GM12864 (cell line): ENCODE data around the gene MIOX.
"Not testable (repeated sequence)": the region's sequence is repeated elsewhere in the genome, so short reads cannot be mapped to it uniquely, and the experiment has no call there.

ENCODE experiments used
- DNase-seq: peaks from one replicate; pipeline ENCODE4 v3.0.0-alpha.2; 2011; ENCODE audit warnings: low read depth
- H3K4me3 ChIP-seq: 2 replicates; pipeline ENCODE4 v1.5.1; 2011; ENCODE audit warnings: mild to moderate bottlenecking, low read depth, low read length, control low read depth
- TF ChIP-seq, protein P1 (sequence below): IDR thresholded peaks from 2 replicates; pipeline ENCODE4 v1.5.1; 2011; ENCODE audit warnings: low read depth, mild to moderate bottlenecking, moderate library complexity, low read length, control low read depth, inconsistent platforms; ENCODE audit errors: missing control alignments

Gene MIOX

DNA sequence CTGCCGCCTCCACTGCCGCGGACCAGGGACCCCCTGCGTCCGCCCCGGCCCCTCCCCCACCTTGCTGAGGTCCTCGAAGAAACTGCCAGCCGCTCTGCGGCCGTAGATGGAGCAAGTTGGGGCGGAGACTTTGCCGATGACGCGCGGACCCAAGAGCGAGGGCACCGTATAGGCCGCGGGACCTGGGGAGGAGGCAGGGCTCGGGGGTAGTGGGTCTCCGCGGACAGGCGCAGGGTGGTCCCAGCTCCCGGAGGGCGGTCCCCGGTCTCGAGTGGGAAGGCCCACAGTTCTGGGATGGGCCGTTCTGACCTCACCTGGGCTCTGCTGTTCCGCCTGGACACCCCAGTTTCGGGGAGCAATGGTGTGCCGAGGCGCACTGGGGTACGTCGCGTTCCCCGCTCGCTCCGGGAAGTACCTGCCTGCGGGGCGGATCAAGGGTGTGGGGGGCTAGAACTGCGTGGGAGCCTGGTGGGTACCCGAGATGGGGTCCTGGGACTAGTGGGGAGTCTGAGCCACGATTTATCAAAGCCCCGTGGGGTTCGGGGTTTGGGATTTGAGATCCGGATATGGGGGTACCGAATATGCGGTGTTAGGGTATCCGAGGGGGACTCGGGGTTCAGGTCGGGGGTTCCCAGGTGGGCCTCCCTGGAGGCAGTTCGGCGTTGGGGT is 44.4 kb downstream of the MIOX start:
- DNase-seq: no peak
- H3K4me3 ChIP-seq: peak overlapping the region; percentile 63
- TF ChIP-seq, protein P1, sequence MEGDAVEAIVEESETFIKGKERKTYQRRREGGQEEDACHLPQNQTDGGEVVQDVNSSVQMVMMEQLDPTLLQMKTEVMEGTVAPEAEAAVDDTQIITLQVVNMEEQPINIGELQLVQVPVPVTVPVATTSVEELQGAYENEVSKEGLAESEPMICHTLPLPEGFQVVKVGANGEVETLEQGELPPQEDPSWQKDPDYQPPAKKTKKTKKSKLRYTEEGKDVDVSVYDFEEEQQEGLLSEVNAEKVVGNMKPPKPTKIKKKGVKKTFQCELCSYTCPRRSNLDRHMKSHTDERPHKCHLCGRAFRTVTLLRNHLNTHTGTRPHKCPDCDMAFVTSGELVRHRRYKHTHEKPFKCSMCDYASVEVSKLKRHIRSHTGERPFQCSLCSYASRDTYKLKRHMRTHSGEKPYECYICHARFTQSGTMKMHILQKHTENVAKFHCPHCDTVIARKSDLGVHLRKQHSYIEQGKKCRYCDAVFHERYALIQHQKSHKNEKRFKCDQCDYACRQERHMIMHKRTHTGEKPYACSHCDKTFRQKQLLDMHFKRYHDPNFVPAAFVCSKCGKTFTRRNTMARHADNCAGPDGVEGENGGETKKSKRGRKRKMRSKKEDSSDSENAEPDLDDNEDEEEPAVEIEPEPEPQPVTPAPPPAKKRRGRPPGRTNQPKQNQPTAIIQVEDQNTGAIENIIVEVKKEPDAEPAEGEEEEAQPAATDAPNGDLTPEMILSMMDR: no peak

DNA sequence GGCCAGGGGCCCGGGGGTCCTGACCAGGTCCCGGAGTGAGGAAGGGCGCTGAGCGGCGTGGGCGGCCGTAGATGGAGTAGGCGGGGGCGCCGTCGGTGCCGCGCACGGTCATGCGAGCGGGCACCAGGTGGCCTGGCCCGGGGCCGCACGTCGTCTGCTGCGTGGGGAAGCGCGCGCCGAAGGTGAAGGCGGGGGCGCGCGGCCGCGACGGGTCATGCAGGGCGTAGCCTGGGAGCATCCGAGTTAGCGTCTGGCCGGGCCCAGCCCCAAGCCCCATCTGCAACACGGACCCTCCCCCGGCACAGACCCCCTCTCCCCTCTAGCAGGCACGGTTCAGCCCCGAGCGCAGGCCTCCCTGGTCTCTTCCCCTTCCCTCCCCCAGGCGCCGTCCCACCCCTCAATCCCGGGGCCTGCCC is 44.9 kb downstream of the MIOX start:
- DNase-seq: no peak
- H3K4me3 ChIP-seq: peak overlapping the region; percentile 63
- TF ChIP-seq, protein P1: no peak

- DNase-seq: no peak
- H3K4me3 ChIP-seq: peak overlapping the region; percentile 63
Observed at GRCh38 chr22:50531962-50532674, 45.5 kb downstream of the MIOX start.

DNA sequence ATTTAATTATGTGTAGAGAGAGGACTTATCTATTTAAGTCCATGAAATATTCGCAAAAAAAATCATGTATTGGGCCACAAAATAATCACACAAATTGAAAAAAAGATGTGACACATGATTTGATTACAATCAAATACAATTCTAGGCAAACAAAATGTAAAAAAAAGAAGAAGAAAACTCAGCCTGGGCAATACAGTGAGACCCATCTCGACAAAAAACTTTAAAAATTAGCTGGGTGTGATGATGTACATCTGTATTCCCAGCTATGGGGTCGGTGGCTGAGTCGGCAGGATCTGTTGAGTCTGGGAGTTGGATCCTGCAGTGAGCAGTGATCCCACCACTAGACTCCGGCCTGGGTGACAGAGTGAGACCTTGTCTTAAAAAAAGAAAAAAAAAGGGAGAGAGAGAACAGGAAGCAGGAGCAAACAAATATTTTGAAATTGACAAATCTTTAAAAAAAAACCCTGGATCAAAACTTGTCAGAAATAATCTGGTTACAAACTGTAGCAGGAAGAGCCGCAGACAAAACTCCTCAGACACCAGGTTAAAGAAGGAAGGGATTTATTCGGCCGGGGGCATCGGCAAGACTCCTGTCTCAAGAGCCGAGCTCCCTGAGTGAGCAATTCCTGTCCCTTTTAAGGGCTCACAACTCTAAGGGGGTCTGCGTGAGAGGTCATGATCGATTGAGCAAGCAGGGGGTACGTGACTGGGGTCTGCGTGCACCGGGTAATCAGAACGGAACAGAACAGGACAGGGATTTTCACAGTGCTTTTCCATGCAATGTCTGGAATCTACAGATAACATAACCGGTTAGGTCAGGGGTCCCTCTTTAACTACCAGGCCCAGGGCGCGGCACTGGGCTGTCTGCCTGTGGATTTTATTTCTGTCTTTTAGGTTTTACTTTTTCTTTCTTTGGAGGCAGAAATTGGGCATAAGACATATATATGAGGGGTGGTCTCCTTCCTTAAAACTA is 46.5 kb downstream of the MIOX start:
- TF ChIP-seq, protein P1: no peak
- H3K4me3 ChIP-seq: no peak overlapping the region; the same call in 1 of the 2 replicates
- DNase-seq: no peak

More at GRCh38 chr22:50531962-50532674, 45.5 kb downstream of the MIOX start:
- TF ChIP-seq, protein P1: no peak

GRCh38 chr22:50533856-50534711 is 47.4 kb downstream of the MIOX start:
- H3K4me3 ChIP-seq: not testable (repeated sequence)
- peak; percentile 60 for DNase-seq

DNA sequence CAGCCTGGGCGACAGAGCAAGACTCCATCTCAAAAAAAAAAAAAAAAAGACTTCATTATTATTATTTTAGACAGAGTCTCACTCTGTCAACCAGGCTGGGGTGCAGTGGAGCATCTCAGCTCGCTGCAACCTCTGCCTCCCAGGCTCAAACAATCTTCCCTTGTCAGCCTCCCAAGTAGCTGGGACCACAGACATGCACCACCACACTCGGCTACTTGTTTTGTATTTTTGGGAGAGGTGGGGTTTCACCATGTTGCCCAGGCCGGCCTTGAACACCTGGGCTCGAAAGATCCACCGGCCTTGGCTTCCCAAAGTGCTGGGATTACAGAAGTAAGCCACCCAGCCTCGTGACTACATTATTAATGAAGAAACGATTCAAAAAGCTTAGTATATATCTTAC is 48.5 kb downstream of the MIOX start:
- no peak for DNase-seq
- TF ChIP-seq, protein P1: no peak
- no peak overlapping the region; the same call in 1 of the 2 replicates for H3K4me3 ChIP-seq
